Neuron (in vitro differentiated cells): ENCODE results near the gene CMAS.

Source experiments
- H2AFZ ChIP-seq: one replicate; pipeline ENCODE4 v1.6.1; 2013; ENCODE audit warnings: low read depth, mild to moderate bottlenecking, inconsistent platforms, low read length, moderate library complexity
- H3K27me3 ChIP-seq: one replicate; pipeline ENCODE4 v1.6.1; 2013; ENCODE audit warnings: low read length; ENCODE audit not compliant: insufficient read depth
- H3K36me3 ChIP-seq: one replicate; pipeline ENCODE4 v1.6.1; 2013; ENCODE audit warnings: low read length; ENCODE audit not compliant: insufficient read depth
- H3K4me1 ChIP-seq: one replicate; pipeline ENCODE4 v1.6.1; 2013; ENCODE audit warnings: low read length; ENCODE audit not compliant: insufficient read depth
- H3K4me3 ChIP-seq: 2 replicates; pipeline ENCODE4 v1.5.1; 2013; ENCODE audit warnings: mild to moderate bottlenecking, low read length, moderate library complexity
- H3K9me3 ChIP-seq: one replicate; pipeline ENCODE4 v1.6.1; 2013; ENCODE audit warnings: low read length

Gene CMAS

DNA sequence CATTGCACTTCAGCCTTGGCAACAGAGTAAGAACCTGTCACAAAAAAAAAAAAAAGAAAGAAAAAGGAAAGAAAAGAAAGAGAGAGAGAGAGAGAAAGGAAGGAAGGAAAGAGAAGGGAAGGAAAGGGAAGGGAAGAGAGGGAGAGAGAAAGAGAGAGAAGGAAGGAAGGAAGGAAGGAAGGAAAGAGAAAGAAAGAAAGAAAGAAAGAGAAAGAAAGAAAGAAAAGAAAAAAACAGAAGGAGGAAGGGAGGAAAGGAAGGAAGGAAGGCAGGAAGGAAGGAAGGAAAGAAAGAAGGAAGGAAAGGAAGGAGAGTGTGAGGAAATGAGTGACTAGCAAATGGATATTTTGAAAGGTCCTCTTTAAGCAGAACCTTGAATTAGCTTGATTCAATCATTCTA is 13.3 kb upstream of the CMAS start:
- H3K4me1 ChIP-seq = peaks cover 5% of the 10 kb centered on the region
- H3K4me3 ChIP-seq = no peak overlapping the region
- H2AFZ ChIP-seq = no peak overlapping the region
- no peaks in the 10 kb centered on the region for H3K27me3 ChIP-seq
- no peaks in the 10 kb centered on the region for H3K9me3 ChIP-seq
- H3K36me3 ChIP-seq = no peaks in the 10 kb centered on the region

DNA sequence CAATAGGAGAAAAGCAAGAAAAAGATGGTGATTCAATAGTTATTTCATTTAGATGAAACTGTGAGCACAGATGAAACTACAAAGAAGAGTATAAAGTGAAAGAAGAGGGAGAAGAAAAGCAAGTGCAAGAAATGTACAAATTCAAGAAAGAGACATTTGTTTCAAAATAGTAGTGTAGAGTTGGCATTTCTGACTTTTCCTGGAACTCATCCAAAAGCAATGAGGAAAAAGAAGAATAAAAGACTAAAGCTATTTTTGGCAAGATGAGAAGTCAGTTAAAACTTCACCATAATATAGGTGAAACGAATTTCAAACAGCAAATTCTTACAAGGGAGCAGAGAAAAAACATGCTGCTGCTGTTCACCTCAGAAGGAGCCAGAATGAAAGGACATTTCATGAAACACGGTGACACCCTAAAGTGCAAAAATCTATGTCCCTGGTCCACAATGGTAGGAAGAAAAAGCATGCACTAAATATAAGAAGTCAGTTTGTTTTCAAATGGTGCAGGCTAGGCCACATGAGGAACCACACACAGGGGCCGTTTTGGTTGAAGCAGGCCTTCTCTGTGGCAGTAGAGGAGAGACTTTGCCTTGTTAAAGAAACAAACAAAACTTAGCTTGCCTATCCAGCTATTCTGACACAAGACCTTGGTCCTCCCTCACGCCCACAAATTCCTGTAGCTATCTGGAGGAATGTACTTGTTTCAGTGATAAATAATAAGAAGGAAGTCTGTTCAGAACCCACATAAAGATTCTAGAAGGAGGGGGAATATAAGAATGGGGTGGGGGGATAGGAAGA is 11.1 kb upstream of the CMAS start:
- Histone ChIP-seq H3K4me1 (peaks cover 5% of the 10 kb centered on the region), H2AFZ (peak overlapping the region; percentile 51), H3K9me3 (no peaks in the 10 kb centered on the region), H3K4me3 (no peak overlapping the region), H3K36me3 (no peaks in the 10 kb centered on the region), H3K27me3 (no peaks in the 10 kb centered on the region)

DNA sequence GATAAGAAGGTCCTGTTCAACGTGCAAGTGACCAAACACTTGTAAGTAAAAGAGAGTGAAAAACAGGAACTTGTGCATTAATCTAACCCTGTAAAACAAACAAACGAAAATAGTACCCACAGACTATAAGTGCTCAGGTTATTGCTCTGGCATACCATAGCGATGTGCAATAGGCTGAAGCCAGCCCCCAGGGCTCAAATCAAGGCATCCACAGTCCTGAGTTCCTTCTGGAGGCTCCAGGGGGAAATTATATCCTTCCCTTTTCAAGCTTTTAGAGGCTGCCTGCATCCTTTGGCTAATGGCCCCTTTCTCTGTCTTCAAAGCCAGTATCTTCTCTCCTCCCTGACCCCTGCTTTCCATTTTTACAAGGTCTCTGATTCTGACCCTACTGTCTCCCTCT is 8.1 kb upstream of the CMAS start:
- no peaks in the 10 kb centered on the region for H3K27me3 ChIP-seq
- no peak overlapping the region for H2AFZ ChIP-seq
- H3K4me3 ChIP-seq = no peak overlapping the region
- H3K9me3 ChIP-seq = no peaks in the 10 kb centered on the region
- no peaks in the 10 kb centered on the region for H3K36me3 ChIP-seq
- H3K4me1 ChIP-seq = peaks cover 5% of the 10 kb centered on the region

DNA sequence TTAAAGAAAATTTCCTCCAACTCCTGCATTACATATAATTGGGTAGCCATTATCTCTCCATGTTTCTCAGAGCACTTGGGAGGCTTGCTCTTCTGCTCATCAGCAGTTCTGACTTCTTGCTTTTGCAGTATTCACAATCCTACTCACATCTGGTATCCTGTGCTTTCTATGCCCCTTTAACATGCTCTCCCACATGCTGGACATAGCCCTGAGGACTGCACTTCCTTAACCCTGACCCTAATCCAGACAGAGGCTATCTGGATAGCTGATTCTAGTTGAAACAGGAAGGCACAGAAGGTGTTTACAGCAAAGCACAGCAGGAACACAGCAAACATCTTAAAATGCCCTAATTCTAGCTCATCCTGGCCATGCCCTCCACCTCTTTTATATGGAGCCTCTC is 7.3 kb upstream of the CMAS start:
- Histone ChIP-seq H3K36me3 (no peaks in the 10 kb centered on the region), H3K4me3 (no peak overlapping the region), H3K9me3 (no peaks in the 10 kb centered on the region), H3K27me3 (no peaks in the 10 kb centered on the region), H2AFZ (no peak overlapping the region), H3K4me1 (peaks cover 6% of the 10 kb centered on the region)

DNA sequence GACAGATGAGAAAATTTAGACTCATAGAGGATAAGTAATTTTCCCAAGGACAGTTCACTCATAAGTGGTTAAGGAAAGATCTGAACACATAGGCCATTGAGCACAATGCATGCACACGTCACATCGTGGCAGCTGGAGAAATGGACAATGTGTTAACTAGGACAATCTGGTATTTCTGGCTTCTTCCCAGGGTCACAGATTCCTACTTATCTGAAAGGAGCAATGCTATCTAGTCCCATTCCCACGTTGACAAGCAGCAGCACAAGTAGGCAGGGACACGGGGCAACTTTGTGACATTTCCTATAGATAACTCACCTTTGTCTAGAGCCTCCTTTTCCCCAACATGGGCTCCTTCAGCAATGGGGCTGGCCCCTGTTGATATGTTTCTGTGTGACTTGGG is 6.7 kb upstream of the CMAS start:
- H3K4me3 ChIP-seq = no peak overlapping the region
- peaks cover 9% of the 10 kb centered on the region for H3K4me1 ChIP-seq
- no peaks in the 10 kb centered on the region for H3K9me3 ChIP-seq
- no peaks in the 10 kb centered on the region for H3K27me3 ChIP-seq
- no peaks in the 10 kb centered on the region for H3K36me3 ChIP-seq
- H2AFZ ChIP-seq = no peak overlapping the region

DNA sequence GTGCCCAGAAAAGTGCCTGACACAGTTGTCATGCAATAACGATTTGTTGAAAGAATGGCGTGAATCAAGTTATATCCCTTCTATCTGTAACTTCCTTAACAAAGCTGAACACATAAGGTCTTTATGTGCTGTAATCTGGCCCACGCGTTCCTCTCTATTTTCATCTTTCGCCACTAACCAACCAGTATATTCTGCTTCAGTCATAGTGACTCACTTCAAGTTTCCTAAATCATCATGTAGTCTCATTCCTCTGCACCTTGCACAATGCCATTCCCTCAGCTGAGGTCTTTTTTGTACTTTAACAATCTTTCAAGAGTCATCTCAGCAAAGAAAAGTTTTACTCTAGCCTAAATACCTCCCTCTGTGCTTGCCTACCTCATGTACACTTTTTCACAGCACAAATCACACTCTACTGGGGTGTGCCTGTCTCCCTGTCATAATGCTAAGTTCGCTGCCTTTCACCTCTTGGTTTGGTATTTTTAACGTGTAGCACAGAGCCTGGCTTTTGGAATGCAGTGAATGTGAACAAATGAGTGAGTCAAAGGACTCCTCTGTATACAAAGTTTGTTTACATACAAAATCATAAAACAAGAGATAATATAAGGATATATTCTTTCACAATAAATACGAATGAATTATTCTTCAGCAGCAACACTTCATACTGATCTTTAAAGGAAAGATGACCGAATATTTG is 2.9 kb upstream of the CMAS start:
- Histone ChIP-seq H3K27me3 (no peaks in the 10 kb centered on the region), H3K4me1 (peaks cover 10% of the 10 kb centered on the region), H3K9me3 (no peaks in the 10 kb centered on the region), H3K4me3 (no peak overlapping the region), H3K36me3 (no peaks in the 10 kb centered on the region), H2AFZ (no peak overlapping the region)

DNA sequence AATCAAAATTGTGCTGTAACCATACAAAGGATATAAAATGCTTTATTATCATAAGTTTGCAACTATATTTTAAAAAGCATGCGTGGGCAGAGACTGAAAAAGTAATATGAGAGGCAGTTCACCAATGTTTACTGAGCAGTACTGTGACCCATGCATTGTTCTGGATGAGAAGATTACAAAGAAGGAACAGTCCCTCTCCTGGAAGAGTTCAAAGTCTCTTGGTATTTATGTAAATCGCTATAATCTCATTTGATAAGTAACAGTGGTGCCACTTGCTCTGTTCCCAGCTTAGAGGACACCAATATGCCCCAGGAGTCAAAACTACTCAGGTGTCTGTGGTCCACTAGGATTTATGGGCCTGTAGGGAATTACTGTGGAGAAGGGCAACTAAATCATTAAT is 2.1 kb upstream of the CMAS start:
- Histone ChIP-seq H3K36me3 (peaks cover 4% of the 10 kb centered on the region), H3K4me3 (no peak overlapping the region), H2AFZ (no peak overlapping the region), H3K9me3 (no peaks in the 10 kb centered on the region), H3K4me1 (peaks cover 10% of the 10 kb centered on the region), H3K27me3 (no peaks in the 10 kb centered on the region)

DNA sequence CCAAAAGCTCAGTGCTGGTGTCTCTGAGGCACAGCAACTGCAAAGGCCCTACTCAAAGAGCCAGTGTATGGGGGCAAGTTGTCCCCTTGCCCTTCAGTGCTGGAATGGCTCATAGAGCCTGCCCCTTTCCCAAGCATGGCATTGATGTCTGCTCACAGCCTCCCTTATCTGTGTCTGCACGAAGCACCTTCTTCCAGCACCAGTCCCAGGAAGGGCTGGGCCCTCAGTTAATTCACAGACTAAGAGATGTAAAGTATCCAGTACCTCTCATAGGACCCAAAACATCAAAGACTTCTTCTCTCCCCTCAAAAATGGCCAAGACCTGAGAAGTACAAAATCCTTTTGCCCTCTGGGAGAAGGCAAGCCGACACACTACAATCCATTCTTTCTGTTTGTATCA is 1.6 kb upstream of the CMAS start:
- Histone ChIP-seq H3K36me3 (peaks cover 7% of the 10 kb centered on the region), H3K4me1 (peaks cover 10% of the 10 kb centered on the region), H3K4me3 (no peak overlapping the region), H3K27me3 (no peaks in the 10 kb centered on the region), H3K9me3 (no peaks in the 10 kb centered on the region), H2AFZ (no peak overlapping the region)

DNA sequence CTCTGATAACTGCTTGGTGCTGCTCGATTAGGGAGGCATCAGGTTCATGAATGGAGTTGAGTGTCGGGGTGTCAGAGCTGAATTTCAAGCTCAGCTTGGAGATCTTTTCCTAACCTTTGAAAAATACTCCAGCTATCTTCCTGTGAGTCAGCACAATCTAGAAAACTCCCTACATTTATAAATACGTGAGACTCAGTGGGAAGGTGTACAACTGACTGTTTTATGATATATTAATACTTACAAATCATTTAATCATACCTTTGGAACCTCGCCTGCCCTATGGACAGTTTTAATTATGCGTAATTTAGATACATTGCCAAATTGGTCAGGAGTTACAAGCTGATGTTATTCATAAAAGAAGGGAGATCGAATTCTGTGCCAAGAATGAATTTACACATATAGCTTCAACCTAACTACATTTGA is 961 bp downstream of the CMAS start:
- Histone ChIP-seq H3K4me3 (peak overlapping the region; percentile 64), H2AFZ (peak overlapping the region; percentile 91), H3K9me3 (no peaks in the 10 kb centered on the region), H3K4me1 (peaks cover 10% of the 10 kb centered on the region), H3K36me3 (peaks cover 7% of the 10 kb centered on the region), H3K27me3 (no peaks in the 10 kb centered on the region)

DNA sequence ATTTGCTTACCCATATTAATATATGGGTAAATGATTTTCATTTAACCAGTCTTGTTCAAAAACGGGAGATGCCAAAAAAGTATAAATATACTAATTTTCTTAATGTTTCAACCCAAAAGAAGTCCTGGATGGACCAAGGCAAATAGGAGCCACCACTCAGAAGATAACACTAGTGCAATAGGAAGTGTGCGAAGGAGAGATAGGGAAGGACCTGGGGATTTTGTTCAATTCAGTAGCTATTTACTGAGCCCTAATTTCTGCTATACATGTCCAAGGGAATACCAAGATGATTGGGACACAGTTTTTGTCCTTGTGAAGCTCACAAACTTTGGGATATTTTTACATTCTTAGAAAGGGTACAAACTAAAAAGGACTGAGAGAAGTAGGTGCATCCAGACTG is 1.5 kb downstream of the CMAS start:
- peaks cover 7% of the 10 kb centered on the region for H3K36me3 ChIP-seq
- H2AFZ ChIP-seq = no peak overlapping the region
- no peaks in the 10 kb centered on the region for H3K27me3 ChIP-seq
- H3K4me3 ChIP-seq = peak overlapping the region; percentile 64
- no peaks in the 10 kb centered on the region for H3K9me3 ChIP-seq
- H3K4me1 ChIP-seq = peaks cover 10% of the 10 kb centered on the region

DNA sequence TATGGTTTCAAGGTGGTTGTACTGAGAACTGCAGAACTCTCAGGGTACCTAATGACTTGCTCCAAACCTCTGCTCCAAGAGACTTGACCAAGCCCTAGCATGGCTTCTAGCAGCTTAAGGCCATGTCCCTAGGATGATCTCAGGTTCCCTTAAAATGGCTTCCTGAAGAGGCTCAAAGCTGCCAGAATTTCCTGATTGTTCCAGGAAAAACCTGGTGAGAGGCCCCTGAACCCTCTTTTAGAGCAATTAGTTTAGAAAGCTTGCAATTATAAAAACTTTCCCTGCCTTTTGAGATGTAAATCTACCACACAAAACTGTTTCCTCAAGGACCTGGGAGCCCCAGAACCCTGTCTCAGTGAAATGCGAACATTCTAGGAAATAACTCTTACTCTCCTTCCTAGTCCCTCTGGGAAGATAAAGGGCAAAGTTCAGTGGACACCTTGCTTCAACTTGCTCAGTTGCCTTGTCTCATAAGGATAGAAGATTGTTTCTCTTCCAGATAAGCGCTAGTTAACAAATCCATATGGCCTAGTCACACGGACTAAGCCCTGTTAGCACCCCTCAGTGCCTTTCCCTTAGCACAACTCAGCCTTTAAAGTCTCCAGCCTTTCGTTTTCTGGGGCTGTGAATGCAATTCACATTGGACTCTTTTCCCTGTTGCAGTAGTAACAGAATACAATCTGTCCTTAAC is 2.5 kb downstream of the CMAS start:
- Histone ChIP-seq H3K36me3 (peaks cover 7% of the 10 kb centered on the region), H3K4me1 (peaks cover 10% of the 10 kb centered on the region), H3K27me3 (no peaks in the 10 kb centered on the region), H2AFZ (no peak overlapping the region), H3K9me3 (no peaks in the 10 kb centered on the region), H3K4me3 (no peak overlapping the region)

DNA sequence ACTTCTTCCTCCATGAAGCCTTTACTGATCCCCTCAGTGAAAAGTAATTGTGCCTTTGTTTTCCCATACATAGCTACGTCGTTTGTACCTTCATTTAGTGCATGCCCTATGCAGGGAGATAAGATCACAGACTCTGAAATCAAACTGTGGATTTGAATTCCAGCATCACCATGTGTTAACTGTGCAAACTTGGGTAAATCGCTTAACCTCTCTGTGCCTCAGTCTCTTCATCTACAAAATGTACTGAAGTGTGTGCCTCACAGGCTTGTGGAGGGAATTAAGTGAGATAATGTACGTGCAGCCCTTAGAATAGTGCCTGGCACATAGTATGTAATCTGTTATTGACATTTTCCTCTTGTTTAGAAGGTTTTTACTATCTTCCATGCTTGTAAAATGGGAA is 4.1 kb downstream of the CMAS start:
- peaks cover 8% of the 10 kb centered on the region for H3K36me3 ChIP-seq
- H2AFZ ChIP-seq = no peak overlapping the region
- no peaks in the 10 kb centered on the region for H3K27me3 ChIP-seq
- no peaks in the 10 kb centered on the region for H3K9me3 ChIP-seq
- H3K4me3 ChIP-seq = no peak overlapping the region
- H3K4me1 ChIP-seq = peaks cover 7% of the 10 kb centered on the region

DNA sequence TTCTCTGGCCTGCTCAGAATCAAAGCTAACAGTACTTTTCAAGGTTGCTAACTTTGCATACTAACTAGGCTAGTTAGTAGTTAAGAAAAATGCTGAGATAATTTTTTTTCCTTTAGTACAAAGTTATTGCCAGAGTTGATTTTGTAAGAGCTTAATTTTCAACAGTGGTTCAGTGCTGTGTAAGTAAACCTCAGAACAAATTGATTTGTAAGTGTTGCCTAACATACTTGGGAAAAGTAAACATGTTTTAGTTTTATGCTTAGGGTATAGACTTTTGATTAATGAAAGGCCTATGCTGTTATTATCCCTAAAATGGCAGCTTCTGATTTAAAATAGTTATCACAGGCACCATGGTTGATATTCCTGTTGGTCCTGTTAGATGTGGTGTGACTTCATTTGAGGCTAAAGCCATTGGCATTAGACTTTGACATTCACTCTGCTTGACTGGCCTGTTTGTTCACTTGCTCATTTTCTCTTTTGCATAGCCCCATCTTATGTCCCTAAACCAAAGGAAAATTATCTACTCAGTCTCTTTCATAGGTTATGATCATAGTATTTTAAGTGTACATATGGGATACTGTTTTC is 5.2 kb downstream of the CMAS start:
- Histone ChIP-seq H3K4me3 (no peak overlapping the region), H3K4me1 (peaks cover 7% of the 10 kb centered on the region), H3K27me3 (no peaks in the 10 kb centered on the region), H2AFZ (no peak overlapping the region), H3K36me3 (peaks cover 19% of the 10 kb centered on the region), H3K9me3 (no peaks in the 10 kb centered on the region)
